ENCODE results near the gene AHSG.

AHSG gene

GRCh38 chr3:186599142-186599784, 13.6 kb upstream of the AHSG start:
- no peak overlapping the region for H3K4me3 ChIP-seq (replicated peaks; ENCODE audit: low read depth, low read length)

DNA sequence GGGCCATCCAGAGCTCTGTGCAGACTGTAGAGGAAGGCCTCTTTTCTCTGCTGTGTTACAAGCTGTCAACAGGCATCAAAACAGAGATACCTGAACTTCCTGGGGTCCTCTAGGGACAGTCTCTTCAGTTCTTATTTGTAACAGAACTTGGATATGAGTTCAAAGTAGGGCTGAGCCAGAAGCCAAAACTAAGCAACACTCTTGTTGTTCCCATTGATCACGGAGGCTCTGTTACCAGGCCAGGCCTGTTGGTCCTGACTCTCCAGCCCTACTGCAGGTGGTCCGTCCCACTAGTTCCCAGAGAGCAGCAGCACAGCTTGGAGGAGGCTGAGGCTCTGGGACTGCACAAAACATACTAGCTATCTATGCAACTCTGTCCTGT, 13.1 kb upstream of the AHSG start:
- DNase-seq (ENCODE audit: extremely low read depth, low read depth) = no peak
- TF ChIP-seq, protein P1, sequence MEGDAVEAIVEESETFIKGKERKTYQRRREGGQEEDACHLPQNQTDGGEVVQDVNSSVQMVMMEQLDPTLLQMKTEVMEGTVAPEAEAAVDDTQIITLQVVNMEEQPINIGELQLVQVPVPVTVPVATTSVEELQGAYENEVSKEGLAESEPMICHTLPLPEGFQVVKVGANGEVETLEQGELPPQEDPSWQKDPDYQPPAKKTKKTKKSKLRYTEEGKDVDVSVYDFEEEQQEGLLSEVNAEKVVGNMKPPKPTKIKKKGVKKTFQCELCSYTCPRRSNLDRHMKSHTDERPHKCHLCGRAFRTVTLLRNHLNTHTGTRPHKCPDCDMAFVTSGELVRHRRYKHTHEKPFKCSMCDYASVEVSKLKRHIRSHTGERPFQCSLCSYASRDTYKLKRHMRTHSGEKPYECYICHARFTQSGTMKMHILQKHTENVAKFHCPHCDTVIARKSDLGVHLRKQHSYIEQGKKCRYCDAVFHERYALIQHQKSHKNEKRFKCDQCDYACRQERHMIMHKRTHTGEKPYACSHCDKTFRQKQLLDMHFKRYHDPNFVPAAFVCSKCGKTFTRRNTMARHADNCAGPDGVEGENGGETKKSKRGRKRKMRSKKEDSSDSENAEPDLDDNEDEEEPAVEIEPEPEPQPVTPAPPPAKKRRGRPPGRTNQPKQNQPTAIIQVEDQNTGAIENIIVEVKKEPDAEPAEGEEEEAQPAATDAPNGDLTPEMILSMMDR (IDR thresholded peaks at IDR 0.05; ENCODE audit: low read depth, low read length, missing control alignments) = no peak
- H3K4me3 ChIP-seq (replicated peaks; ENCODE audit: low read depth, low read length) = no peak overlapping the region

More at GRCh38 chr3:186599142-186599784, 13.6 kb upstream of the AHSG start:
- DNase-seq (ENCODE audit: extremely low read depth, low read depth) = no peak
- TF ChIP-seq, protein P1 (IDR thresholded peaks at IDR 0.05; ENCODE audit: low read depth, low read length, missing control alignments) = no peak

DNA sequence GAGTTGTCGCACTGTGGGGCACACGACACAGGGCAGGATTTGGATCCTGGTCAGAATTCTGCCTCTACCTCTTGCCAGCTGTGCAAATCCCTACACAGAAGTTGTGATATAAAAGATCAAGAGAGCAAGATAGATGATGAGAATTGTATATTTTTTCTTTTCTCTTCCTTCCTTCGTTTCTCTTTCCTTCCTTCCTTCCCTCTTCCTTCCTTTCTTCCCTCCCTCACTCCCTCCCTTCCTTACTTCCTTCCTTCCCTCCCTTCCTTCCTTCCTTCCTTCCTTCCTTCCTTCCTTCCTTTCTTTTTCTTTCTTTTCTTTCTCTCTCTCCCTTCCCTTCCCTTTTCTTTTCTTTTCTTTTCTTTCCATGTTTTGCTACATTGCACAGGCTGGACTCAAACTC, 12.0 kb upstream of the AHSG start:
- no peak for DNase-seq (ENCODE audit: extremely low read depth, low read depth)
- TF ChIP-seq, protein P1 (IDR thresholded peaks at IDR 0.05; ENCODE audit: low read depth, low read length, missing control alignments) = no peak

GRCh38 chr3:186603159-186603558, 9.7 kb upstream of the AHSG start:
- DNase-seq (ENCODE audit: extremely low read depth, low read depth) = no peak
- TF ChIP-seq, protein P1 (IDR thresholded peaks at IDR 0.05; ENCODE audit: low read depth, low read length, missing control alignments) = no peak
- no peak overlapping the region for H3K4me3 ChIP-seq (replicated peaks; ENCODE audit: low read depth, low read length)

More for the DNA sequence above, 12.0 kb upstream of the AHSG start:
- no peak overlapping the region for H3K4me3 ChIP-seq (replicated peaks; ENCODE audit: low read depth, low read length)

DNA sequence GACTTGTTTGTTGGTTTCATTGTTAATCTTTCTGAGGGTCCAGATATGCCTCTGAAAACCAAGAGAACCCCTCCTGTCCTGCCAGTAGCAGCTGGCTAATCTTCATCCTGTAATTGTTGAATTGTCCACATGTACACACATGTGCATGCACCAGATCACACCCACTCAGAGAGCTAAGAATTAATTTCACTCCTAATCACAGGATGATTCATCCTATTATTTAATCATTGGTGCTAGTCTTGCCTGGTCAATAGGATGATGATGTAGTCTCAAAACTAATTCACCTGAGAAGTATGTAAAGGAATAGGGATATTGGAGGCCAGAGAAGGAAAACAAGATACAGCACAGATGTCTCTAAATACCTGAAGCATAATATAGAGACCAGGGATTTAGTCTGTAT, 7.8 kb upstream of the AHSG start:
- no peak overlapping the region for H3K4me3 ChIP-seq (replicated peaks; ENCODE audit: low read depth, low read length)
- TF ChIP-seq, protein P1 (IDR thresholded peaks at IDR 0.05; ENCODE audit: low read depth, low read length, missing control alignments) = no peak
- DNase-seq (ENCODE audit: extremely low read depth, low read depth) = no peak

GRCh38 chr3:186605561-186606545, 7.0 kb upstream of the AHSG start:
- no peak for DNase-seq (ENCODE audit: extremely low read depth, low read depth)
- H3K4me3 ChIP-seq (replicated peaks; ENCODE audit: low read depth, low read length) = no peak overlapping the region
- TF ChIP-seq, protein P1 (IDR thresholded peaks at IDR 0.05; ENCODE audit: low read depth, low read length, missing control alignments) = no peak

Measured in HFF-Myc (cell line).